Neural progenitor cell (in vitro differentiated cells): Measurements from ENCODE around the gene KANK2. TPM values are rescaled to one million over a fixed set of nuclear protein-coding genes. Genes with fewer than 3 reads are reported as not detected.
"Not testable (repeated sequence)": the region's sequence is repeated elsewhere in the genome, so short reads cannot be mapped to it uniquely, and the experiment has no call there.

ENCODE experiments used
- DNase-seq: peaks from one replicate; pipeline ENCODE4 v3.0.0-alpha.2; 2016; ENCODE audit warnings: low spot score
- H2AFZ ChIP-seq: fragments of 200-600 bp; sonication (generic); replicated peaks from 2 replicates; pipeline ENCODE4 v1.6.1; 2016; ENCODE audit warnings: antibody characterized with exemption
- H3F3A ChIP-seq: fragments of 200-600 bp; sonication (generic); 2 replicates; pipeline ENCODE4 v1.6.1; 2016; ENCODE audit warnings: antibody characterized with exemption, low read depth
- H3K27ac ChIP-seq: fragments of 200-600 bp; sonication (generic); 2 replicates; pipeline ENCODE4 v1.5.1; 2016; ENCODE audit warnings: mild to moderate bottlenecking
- H3K27me3 ChIP-seq: fragments of 200-600 bp; sonication (generic); 2 replicates; pipeline ENCODE4 v1.6.1; 2016; ENCODE audit warnings: mild to moderate bottlenecking, moderate library complexity
- H3K36me3 ChIP-seq: fragments of 200-600 bp; sonication (generic); 2 replicates; pipeline ENCODE4 v1.5.1; 2016
- H3K4me1 ChIP-seq: fragments of 200-600 bp; sonication (generic); 2 replicates; pipeline ENCODE4 v1.6.1; 2016; ENCODE audit warnings: mixed run types
- H3K4me2 ChIP-seq: fragments of 200-600 bp; sonication (generic); 2 replicates; pipeline ENCODE4 v1.6.1; 2016
- H3K4me3 ChIP-seq: fragments of 200-600 bp; sonication (generic); 2 replicates; pipeline ENCODE4 v1.5.1; 2016
- H3K79me2 ChIP-seq: fragments of 200-600 bp; sonication (generic); 2 replicates; pipeline ENCODE4 v1.6.1; 2016; ENCODE audit warnings: low read depth
- H3K9ac ChIP-seq: fragments of 200-600 bp; sonication (generic); 2 replicates; pipeline ENCODE4 v1.6.1; 2016
- H3K9me3 ChIP-seq: fragments of 200-600 bp; sonication (generic); 2 replicates; pipeline ENCODE4 v1.5.1; 2016; ENCODE audit warnings: low read depth
- H4K20me1 ChIP-seq: fragments of 200-600 bp; sonication (generic); 2 replicates; pipeline ENCODE4 v1.6.1; 2016; ENCODE audit warnings: low read depth
- H3K27ac Mint-ChIP-seq: 3 replicates; pipeline ENCODE4 v1.8.0; 2021; ENCODE audit warnings: mixed read lengths
- H3K27me3 Mint-ChIP-seq: 2 replicates; pipeline ENCODE4 v1.8.0; 2022; ENCODE audit warnings: low read depth, mild to moderate bottlenecking, inconsistent platforms, moderate library complexity, mixed read lengths; ENCODE audit not compliant: insufficient read depth
- H3K36me3 Mint-ChIP-seq: 3 replicates; pipeline ENCODE4 v1.8.0; 2021; ENCODE audit warnings: mixed read lengths
- H3K4me1 Mint-ChIP-seq: 3 replicates; pipeline ENCODE4 v1.8.0; 2021; ENCODE audit warnings: mixed read lengths
- H3K4me3 Mint-ChIP-seq: 3 replicates; pipeline ENCODE4 v1.8.0; 2021; ENCODE audit warnings: mild to moderate bottlenecking, moderate library complexity, mixed read lengths
- H3K9me3 Mint-ChIP-seq: 3 replicates; pipeline ENCODE4 v1.8.0; 2020; ENCODE audit warnings: mixed read lengths
- EZH2 ChIP-seq: fragments of 200-600 bp; sonication (generic); IDR thresholded peaks from 2 replicates; pipeline ENCODE4 v1.6.1; 2017; ENCODE audit warnings: antibody characterized with exemption, mild to moderate bottlenecking, moderate library complexity
- EZH2phosphoT487 ChIP-seq: fragments of 200-600 bp; sonication (generic); IDR thresholded peaks from 2 replicates; pipeline ENCODE4 v1.6.1; 2017; ENCODE audit warnings: antibody characterized with exemption
- total RNA-seq: library from RNA; depleted of rRNA; stranded (reverse); fragments of >200 nt; gene quantifications from 2 replicates; pipeline ENCODE4 v1.2.3, GENCODE V29; 2015; ENCODE audit warnings: low replicate concordance
- TF ChIP-seq, protein P1 (sequence below): fragments of 200-600 bp; sonication (generic); IDR thresholded peaks from 2 replicates; pipeline ENCODE4 v1.5.1; 2017; ENCODE audit warnings: antibody characterized with exemption, mild to moderate bottlenecking

The KANK2 gene
- total RNA-seq, 1 donor from 2014 or later, result 17.5 TPM

DNA sequence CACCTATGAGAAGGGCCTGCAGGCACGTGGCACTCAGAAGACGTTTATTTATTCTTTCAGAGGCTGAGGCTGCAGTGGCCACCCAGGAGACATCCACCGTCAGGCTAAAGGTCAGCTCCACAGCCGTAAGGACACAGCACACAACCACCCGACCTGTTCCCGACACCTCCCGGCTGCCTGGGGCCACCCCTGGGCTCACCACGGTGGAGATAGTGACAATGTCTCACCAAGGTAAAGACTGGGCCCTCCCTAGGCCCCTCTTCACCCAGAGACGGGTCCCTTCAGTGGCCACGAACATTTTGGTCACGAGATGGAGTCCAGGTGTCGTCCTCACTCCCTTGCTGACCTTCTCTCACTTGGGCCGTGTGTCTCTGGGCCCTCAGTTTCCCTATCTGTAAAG, 74.2 kb downstream of the KANK2 start:
- Mint-ChIP-seq H3K36me3 (peaks cover 34% of the 10 kb centered on the region), H3K4me1 (no peaks in the 10 kb centered on the region), H3K27me3 (no peaks in the 10 kb centered on the region), H3K4me3 (no peak overlapping the region), H3K27ac (no peak overlapping the region), H3K9me3 (no peaks in the 10 kb centered on the region)
- peaks cover 6% of the 10 kb centered on the region for H3K79me2 ChIP-seq
- H3K4me3 ChIP-seq, result no peak overlapping the region
- H3K27ac ChIP-seq, result no peak overlapping the region
- H3K9me3 ChIP-seq, result no peaks in the 10 kb centered on the region
- no peaks in the 10 kb centered on the region for H3K4me1 ChIP-seq
- H3F3A ChIP-seq, result peaks cover 80% of the 10 kb centered on the region
- no peaks in the 10 kb centered on the region for H3K27me3 ChIP-seq
- peaks cover 32% of the 10 kb centered on the region for H3K36me3 ChIP-seq
- no peak overlapping the region for H2AFZ ChIP-seq
- TF ChIP-seq EZH2 (no peak), EZH2phosphoT487 (no peak)
- TF ChIP-seq, protein P1, sequence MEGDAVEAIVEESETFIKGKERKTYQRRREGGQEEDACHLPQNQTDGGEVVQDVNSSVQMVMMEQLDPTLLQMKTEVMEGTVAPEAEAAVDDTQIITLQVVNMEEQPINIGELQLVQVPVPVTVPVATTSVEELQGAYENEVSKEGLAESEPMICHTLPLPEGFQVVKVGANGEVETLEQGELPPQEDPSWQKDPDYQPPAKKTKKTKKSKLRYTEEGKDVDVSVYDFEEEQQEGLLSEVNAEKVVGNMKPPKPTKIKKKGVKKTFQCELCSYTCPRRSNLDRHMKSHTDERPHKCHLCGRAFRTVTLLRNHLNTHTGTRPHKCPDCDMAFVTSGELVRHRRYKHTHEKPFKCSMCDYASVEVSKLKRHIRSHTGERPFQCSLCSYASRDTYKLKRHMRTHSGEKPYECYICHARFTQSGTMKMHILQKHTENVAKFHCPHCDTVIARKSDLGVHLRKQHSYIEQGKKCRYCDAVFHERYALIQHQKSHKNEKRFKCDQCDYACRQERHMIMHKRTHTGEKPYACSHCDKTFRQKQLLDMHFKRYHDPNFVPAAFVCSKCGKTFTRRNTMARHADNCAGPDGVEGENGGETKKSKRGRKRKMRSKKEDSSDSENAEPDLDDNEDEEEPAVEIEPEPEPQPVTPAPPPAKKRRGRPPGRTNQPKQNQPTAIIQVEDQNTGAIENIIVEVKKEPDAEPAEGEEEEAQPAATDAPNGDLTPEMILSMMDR, result no peak
- H3K4me2 ChIP-seq, result no peak overlapping the region
- no peak overlapping the region for H3K9ac ChIP-seq
- no peak for DNase-seq
- peaks cover 41% of the 10 kb centered on the region for H4K20me1 ChIP-seq

- Histone ChIP-seq H4K20me1 (peaks cover 37% of the 10 kb centered on the region), H3F3A (peaks cover 75% of the 10 kb centered on the region), H3K36me3 (peaks cover 37% of the 10 kb centered on the region), H3K79me2 (peaks cover 12% of the 10 kb centered on the region)
- not testable (repeated sequence) for H3K4me3 ChIP-seq, H3K27me3 Mint-ChIP-seq, H2AFZ ChIP-seq, H3K9ac ChIP-seq, H3K4me2 ChIP-seq, H3K27me3 ChIP-seq, DNase-seq, H3K4me3 Mint-ChIP-seq, H3K27ac ChIP-seq, H3K9me3 Mint-ChIP-seq, H3K27ac Mint-ChIP-seq, H3K9me3 ChIP-seq, H3K4me1 Mint-ChIP-seq, H3K4me1 ChIP-seq
- peaks cover 31% of the 10 kb centered on the region for H3K36me3 Mint-ChIP-seq
These were observed 75.4 kb downstream of the KANK2 start for GRCh38 chr19:11121963-11122362.

DNA sequence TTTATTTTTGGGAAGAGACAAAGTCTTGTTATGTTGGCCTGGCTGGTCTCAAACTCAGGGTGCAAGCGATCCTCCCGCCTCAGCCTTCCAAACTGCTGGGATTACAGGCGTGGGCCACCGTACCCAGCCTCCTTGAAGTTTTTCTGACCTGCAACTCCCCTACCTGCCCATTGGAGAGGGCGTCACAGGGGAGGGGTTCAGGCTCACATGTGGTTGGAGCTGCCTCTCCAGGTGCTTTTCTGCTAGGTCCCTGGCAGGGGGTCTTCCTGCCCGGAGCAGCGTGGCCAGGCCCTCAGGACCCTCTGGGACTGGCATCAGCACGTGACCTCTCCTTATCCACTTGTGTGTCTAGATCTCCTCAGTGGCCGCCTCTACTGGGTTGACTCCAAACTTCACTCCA, 80.8 kb downstream of the KANK2 start:
- Mint-ChIP-seq H3K36me3 (peaks cover 46% of the 10 kb centered on the region), H3K27me3 (peaks cover 4% of the 10 kb centered on the region), H3K4me1 (no peaks in the 10 kb centered on the region), H3K9me3 (no peaks in the 10 kb centered on the region), H3K27ac (no peak overlapping the region), H3K4me3 (no peak overlapping the region)
- no peak overlapping the region for H3K9ac ChIP-seq
- peaks cover 24% of the 10 kb centered on the region for H3K36me3 ChIP-seq
- H4K20me1 ChIP-seq, result peaks cover 44% of the 10 kb centered on the region
- H3K4me2 ChIP-seq, result no peak overlapping the region
- H2AFZ ChIP-seq, result no peak overlapping the region
- peaks cover 9% of the 10 kb centered on the region for H3K79me2 ChIP-seq
- DNase-seq, result no peak
- peaks cover 33% of the 10 kb centered on the region for H3F3A ChIP-seq
- no peak overlapping the region for H3K27ac ChIP-seq
- no peaks in the 10 kb centered on the region for H3K4me1 ChIP-seq
- no peaks in the 10 kb centered on the region for H3K9me3 ChIP-seq
- no peak overlapping the region for H3K4me3 ChIP-seq
- no peaks in the 10 kb centered on the region for H3K27me3 ChIP-seq
- no peak for TF ChIP-seq EZH2phosphoT487
- TF ChIP-seq EZH2, result no peak
- TF ChIP-seq, protein P1, result no peak

DNA sequence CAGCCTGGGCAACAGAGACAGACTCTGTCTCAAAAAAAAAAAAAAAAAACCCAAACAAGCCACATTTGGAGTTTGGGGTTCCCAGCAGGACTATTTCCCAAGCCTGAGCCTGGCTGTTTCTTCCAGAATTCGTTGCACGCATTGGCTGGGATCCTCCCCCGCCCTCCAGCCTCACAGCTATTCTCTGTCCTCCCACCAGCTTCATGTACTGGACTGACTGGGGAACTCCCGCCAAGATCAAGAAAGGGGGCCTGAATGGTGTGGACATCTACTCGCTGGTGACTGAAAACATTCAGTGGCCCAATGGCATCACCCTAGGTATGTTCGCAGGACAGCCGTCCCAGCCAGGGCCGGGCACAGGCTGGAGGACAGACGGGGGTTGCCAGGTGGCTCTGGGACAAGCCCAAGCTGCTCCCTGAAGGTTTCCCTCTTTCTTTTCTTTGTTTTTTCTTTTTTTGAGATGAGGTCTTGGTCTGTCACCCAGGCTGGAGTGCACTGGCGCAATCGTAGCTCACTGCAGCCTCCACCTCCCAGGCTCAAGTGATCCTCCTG, 81.4 kb downstream of the KANK2 start:
- Histone ChIP-seq H3K4me3 (no peak overlapping the region), H3F3A (peaks cover 32% of the 10 kb centered on the region), H2AFZ (no peak overlapping the region), H3K79me2 (peaks cover 12% of the 10 kb centered on the region), H3K9me3 (no peaks in the 10 kb centered on the region), H3K9ac (no peak overlapping the region), H4K20me1 (peaks cover 46% of the 10 kb centered on the region), H3K27me3 (no peaks in the 10 kb centered on the region), H3K4me2 (no peak overlapping the region), H3K27ac (no peak overlapping the region), H3K4me1 (no peaks in the 10 kb centered on the region), H3K36me3 (peaks cover 24% of the 10 kb centered on the region)
- no peaks in the 10 kb centered on the region for H3K9me3 Mint-ChIP-seq
- H3K36me3 Mint-ChIP-seq, result peaks cover 47% of the 10 kb centered on the region
- H3K4me3 Mint-ChIP-seq, result no peak overlapping the region
- no peak overlapping the region for H3K27ac Mint-ChIP-seq
- TF ChIP-seq EZH2 (no peak), EZH2phosphoT487 (no peak)
- TF ChIP-seq, protein P1, result no peak
- H3K27me3 Mint-ChIP-seq, result peaks cover 4% of the 10 kb centered on the region
- DNase-seq, result no peak
- no peaks in the 10 kb centered on the region for H3K4me1 Mint-ChIP-seq
